ENCODE data around the gene SIM2.

SIM2 gene

DNA sequence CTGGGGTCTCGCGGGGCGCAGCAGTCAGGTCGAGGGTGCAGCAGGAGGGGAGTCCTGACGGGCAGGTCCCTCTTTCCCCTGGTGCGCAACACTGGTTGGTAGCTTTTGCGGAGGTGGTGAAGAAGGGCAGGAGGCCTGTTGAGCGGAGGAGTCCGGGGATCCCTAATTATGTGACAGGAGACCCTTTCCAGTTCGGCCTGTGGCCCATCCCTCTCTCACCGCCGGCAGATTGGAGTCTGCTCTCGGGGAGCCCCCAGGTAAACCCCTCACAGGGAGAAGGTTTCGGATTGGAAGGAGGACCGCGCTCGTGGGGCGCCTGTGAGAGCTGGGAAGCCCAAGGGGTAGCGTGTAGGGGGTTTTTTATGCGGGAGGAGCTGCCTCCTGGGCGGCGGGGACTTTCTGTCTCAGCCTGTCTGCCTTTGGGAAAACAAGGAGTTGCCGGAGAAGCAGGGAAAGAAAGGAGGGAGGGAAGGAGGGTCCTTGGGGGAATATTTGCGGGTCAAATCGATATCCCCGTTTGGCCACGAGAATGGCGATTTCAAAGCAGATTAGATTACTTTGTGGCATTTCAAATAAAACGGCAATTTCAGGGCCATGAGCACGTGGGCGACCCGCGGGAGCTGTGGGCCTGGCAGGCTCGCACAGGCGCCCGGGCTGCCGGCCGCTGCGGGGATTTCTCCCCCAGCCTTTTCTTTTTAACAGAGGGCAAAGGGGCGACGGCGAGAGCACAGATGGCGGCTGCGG, 9.5 kb downstream of the SIM2 start:
- Mint-ChIP-seq H3K4me3 (peak overlapping the region; percentile 21), H3K27me3 (peaks cover 14% of the 10 kb centered on the region), H3K4me1 (peaks cover 8% of the 10 kb centered on the region), H3K9me3 (no peaks in the 10 kb centered on the region), H3K36me3 (no peaks in the 10 kb centered on the region), H3K27ac (no peak overlapping the region)
- ATAC-seq (ENCODE audit: low read depth) (no peak), DNase-seq (ENCODE audit: low spot score in 2 of 2) (no peak)

DNA sequence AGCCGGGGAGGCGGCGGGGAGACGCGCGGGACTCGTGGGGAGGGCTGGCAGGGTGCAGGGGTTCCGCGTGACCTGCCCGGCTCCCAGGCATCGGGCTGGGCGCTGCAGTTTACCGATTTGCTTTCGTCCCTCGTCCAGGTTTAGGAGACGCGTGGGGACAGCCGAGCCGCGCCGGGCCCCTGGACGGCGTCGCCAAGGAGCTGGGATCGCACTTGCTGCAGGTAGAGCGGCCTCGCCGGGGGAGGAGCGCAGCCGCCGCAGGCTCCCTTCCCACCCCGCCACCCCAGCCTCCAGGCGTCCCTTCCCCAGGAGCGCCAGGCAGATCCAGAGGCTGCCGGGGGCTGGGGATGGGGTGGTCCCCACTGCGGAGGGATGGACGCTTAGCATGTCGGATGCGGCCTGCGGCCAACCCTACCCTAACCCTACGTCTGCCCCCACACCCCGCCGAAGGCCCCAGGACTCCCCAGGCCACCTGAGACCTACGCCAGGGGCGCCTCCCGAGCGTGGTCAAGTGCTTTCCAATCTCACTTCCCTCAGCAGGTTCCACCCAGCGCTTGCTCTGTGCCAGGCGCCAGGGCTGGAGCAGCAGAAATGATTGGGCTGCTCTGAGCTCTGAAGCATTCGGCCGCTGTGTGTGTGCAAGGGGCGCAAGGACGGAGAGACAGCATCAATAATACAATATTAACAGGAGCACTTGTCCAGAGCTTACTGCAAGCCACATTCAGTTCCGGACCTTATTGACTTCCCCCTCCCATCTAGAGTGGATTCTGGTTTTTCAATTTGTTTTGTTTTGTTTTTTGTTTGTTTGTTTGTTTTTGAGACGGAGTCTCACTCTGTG, 10.3 kb downstream of the SIM2 start:
- H3K4me3 Mint-ChIP-seq: no peak overlapping the region
- ATAC-seq (ENCODE audit: low read depth): no peak
- no peaks in the 10 kb centered on the region for H3K9me3 Mint-ChIP-seq
- H3K36me3 Mint-ChIP-seq: no peaks in the 10 kb centered on the region
- peaks cover 8% of the 10 kb centered on the region for H3K4me1 Mint-ChIP-seq
- no peak overlapping the region for H3K27ac Mint-ChIP-seq
- no peak for DNase-seq (ENCODE audit: low spot score in 2 of 2)
- peaks cover 13% of the 10 kb centered on the region for H3K27me3 Mint-ChIP-seq

DNA sequence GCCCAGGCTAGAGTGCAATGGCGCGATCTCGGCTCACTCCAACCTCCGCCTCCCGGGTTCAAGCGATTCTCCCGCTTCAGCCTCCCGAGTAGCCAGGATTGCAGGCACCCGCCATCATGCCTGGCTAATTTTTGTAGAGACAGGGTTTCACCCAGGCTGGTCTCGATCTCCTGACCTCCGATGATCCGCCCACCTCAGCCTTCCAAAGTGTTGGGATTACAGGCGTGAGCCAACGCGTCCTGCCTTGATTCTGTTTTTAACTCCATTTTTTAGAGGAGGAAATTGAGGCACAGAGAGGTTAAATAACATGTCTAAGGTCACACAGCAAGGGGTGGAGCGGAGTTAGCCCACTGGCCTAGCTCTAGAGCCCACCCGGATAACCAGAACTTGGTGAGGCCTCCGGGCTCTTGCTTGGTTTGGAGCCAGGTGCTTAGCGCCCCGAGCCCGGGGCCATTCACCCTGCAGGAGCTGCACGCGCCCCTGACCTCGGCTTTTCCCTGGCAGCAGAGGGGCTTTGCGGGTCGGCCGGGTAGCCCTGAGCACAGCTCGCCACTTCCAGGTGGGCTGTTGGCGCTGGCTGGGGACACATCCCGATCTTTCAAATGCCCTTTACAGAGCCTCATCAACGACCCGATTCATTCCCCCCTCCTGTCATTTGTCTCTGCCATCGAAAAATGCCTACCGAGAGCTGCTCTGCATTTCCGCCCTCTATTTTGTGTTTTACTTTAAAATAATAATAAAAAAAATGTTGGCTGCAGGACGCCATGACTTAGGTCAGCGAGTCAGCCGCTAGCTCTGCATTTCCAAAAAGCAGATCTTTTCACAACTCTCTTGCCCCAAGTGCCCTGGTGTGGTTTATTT, 11.2 kb downstream of the SIM2 start:
- no peak overlapping the region for H3K27ac Mint-ChIP-seq
- H3K4me1 Mint-ChIP-seq: peaks cover 8% of the 10 kb centered on the region
- H3K4me3 Mint-ChIP-seq: no peak overlapping the region
- H3K36me3 Mint-ChIP-seq: no peaks in the 10 kb centered on the region
- DNase-seq (ENCODE audit: low spot score in 2 of 2) (no peak), ATAC-seq (ENCODE audit: low read depth) (no peak)
- H3K9me3 Mint-ChIP-seq: no peaks in the 10 kb centered on the region
- H3K27me3 Mint-ChIP-seq: peaks cover 13% of the 10 kb centered on the region

DNA sequence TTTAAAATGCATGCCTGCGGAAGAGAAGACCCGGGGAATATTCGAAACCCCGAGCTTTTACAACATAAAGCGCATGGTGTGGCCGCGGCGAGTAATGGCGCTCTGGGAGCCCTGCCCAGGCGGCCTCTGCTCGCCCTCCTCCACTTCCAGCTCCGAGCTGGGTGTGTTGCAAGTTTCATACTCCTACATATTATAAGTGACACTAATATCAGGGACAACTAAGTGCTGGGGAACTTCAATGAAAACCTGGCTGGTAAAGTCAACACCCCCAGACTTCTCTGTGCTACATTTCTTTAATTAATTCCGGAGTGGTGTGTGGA, 11.8 kb downstream of the SIM2 start:
- Mint-ChIP-seq H3K9me3 (no peaks in the 10 kb centered on the region), H3K27me3 (peaks cover 13% of the 10 kb centered on the region), H3K36me3 (no peaks in the 10 kb centered on the region), H3K4me1 (peaks cover 8% of the 10 kb centered on the region), H3K4me3 (no peak overlapping the region), H3K27ac (no peak overlapping the region)
- DNase-seq (ENCODE audit: low spot score in 2 of 2) (no peak), ATAC-seq (ENCODE audit: low read depth) (no peak)

DNA sequence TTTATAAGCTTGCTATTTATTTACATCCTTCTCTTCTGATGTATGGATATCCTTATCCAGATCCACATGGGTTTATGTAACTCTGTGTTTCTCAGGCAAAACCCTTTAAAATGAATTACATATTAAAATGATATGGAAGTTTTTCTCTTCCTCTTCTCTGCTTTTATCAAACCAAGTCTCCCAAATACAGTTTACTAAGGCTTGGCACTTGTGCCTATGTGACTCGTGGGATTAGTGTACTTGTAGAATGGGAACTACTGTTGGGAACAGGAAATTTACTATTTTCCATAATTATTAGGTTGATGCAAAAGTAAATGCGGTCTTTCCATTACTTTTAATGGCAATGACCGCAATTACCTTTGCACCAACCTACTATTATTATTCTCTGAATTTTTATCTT, 14.8 kb downstream of the SIM2 start:
- Mint-ChIP-seq H3K36me3 (no peaks in the 10 kb centered on the region), H3K27me3 (peaks cover 15% of the 10 kb centered on the region), H3K4me3 (no peak overlapping the region), H3K27ac (no peak overlapping the region), H3K4me1 (no peaks in the 10 kb centered on the region), H3K9me3 (no peaks in the 10 kb centered on the region)
- ATAC-seq (ENCODE audit: low read depth) (no peak), DNase-seq (ENCODE audit: low spot score in 2 of 2) (no peak)

DNA sequence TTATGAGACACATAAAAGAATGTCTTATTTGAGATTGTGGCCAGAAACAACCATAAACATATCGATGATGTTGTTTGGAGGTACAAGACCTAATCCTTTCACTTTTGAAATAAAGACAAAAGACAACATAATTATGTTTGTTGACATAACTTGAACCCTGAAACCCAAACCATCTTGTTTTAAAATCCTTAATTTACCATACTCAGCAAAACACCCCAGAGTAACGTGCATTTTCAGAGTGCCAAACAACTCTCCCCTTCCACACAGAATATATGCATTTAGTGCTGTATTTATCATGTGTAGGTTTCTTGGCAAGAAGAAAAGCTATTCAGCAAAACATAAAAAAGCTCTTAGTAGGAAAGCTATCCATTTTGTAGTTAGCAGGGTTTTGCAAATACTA, 17.5 kb downstream of the SIM2 start:
- Mint-ChIP-seq H3K27ac (no peak overlapping the region), H3K36me3 (no peaks in the 10 kb centered on the region), H3K27me3 (peaks cover 19% of the 10 kb centered on the region), H3K9me3 (no peaks in the 10 kb centered on the region), H3K4me1 (no peaks in the 10 kb centered on the region), H3K4me3 (no peak overlapping the region)
- DNase-seq (ENCODE audit: low spot score in 2 of 2) (no peak), ATAC-seq (ENCODE audit: low read depth) (no peak)

DNA sequence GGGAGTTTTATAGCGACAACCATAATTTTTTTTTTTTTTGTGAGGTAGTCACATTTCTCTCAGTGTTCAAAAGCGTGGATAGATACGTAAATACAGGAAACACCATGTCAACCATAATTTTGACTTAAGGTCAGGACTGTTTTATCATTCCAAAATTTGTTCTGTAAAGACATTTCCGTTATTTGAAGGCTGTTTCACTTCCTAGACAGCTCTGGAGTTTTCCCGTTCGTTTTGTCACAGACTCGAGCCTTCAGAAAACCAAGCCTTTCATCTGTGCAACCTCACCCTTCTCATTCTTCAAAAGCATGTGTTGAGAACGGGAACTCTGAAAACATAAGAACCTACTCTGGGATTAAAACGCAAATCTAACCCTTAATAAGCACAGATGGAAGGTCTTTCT, 17.9 kb downstream of the SIM2 start:
- Mint-ChIP-seq H3K27me3 (peaks cover 19% of the 10 kb centered on the region), H3K4me3 (no peak overlapping the region), H3K4me1 (no peaks in the 10 kb centered on the region), H3K27ac (no peak overlapping the region), H3K9me3 (no peaks in the 10 kb centered on the region), H3K36me3 (no peaks in the 10 kb centered on the region)
- ATAC-seq (ENCODE audit: low read depth): no peak
- no peak for DNase-seq (ENCODE audit: low spot score in 2 of 2)

DNA sequence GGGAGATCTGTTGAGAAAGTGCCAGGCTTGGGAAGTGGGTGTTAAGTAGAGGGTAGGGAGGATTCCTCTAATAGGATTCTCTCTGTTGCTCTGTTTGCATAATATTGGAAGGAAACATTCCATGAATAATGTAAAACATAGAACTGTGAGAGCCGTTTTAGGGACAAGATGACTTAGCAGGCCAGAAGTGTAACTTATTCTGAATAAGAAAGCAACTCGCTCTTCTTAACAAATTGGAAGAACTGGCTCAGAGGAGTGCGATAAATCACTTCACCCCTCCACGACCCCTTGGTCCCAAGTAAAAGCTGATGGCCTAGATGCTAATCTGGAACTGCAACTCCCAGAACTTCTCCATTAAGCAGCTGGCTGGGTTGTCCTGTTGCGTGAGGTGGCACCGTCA, 19.1 kb downstream of the SIM2 start:
- Mint-ChIP-seq H3K4me3 (no peak overlapping the region), H3K4me1 (no peaks in the 10 kb centered on the region), H3K27ac (no peak overlapping the region), H3K27me3 (peaks cover 20% of the 10 kb centered on the region), H3K9me3 (no peaks in the 10 kb centered on the region), H3K36me3 (no peaks in the 10 kb centered on the region)
- no peak for DNase-seq (ENCODE audit: low spot score in 2 of 2)
- ATAC-seq (ENCODE audit: low read depth): no peak

DNA sequence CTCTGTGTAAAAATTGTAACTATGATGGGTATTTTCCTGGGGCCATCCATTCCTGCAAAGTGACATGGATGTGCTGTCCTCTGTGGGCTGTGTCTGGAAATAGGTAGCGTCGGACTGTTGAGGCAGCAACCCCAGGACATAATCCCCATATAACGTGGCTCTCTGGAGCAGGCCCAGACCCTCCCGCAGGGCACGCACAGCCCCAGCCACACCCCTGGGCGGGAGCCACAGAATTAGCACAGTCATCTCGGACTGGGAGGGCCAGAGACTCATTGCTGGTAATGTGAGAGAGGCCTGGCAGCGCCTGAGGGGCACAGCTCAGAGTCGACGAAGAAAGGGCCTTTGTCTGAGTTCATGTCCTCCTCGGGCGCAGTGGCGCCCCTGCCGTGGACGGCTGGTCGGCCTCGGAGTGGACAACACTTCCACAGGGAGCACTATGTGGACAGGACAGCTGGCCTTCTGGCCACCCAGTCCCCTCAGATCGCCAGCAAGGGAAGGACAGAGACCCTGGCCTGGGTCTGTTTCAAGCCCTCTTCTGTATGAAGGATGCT, 20.1 kb downstream of the SIM2 start:
- no peaks in the 10 kb centered on the region for H3K36me3 Mint-ChIP-seq
- H3K4me1 Mint-ChIP-seq: no peaks in the 10 kb centered on the region
- H3K27me3 Mint-ChIP-seq: peaks cover 20% of the 10 kb centered on the region
- H3K27ac Mint-ChIP-seq: no peak overlapping the region
- no peaks in the 10 kb centered on the region for H3K9me3 Mint-ChIP-seq
- no peak overlapping the region for H3K4me3 Mint-ChIP-seq
- DNase-seq (ENCODE audit: low spot score in 2 of 2) (no peak), ATAC-seq (ENCODE audit: low read depth) (no peak)

DNA sequence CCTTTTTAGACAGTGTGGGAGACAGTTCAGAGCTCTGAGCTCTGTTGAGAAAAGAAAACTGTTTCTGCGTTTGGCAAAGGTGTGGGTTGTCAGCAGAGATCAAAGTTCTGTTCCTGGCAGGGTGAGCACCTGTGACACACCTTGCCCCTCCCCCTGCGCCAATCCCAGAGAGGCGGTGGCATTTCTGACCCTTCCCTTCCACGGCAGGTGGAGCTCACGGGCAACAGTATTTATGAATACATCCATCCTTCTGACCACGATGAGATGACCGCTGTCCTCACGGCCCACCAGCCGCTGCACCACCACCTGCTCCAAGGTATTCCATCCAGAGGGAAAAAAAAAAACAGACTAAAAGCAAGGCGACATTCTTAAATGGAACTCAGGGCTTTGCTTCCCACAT, 20.7 kb downstream of the SIM2 start:
- Mint-ChIP-seq H3K4me1 (no peaks in the 10 kb centered on the region), H3K27ac (no peak overlapping the region), H3K27me3 (peaks cover 20% of the 10 kb centered on the region), H3K36me3 (no peaks in the 10 kb centered on the region), H3K4me3 (no peak overlapping the region), H3K9me3 (no peaks in the 10 kb centered on the region)
- DNase-seq (ENCODE audit: low spot score in 2 of 2): no peak
- ATAC-seq (ENCODE audit: low read depth): no peak

DNA sequence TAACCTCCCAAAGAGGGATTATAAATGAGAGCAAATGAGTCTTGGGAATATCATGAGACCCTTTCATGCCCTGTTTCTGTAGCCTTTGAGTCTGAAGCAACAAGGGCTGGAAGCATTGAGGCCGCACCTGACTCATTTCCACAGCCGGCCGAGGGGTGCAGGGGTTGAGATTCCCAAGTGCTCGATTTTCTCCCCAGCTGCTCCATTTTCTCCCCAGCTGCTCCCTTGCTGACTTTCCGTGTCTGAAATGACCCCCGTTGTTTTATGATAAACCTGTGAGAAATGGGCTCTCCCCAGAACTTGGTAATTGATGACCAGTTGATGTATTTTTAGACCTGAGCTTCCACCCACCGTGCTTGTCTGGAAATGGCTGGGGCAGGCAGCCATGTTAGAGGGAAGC, 22.9 kb downstream of the SIM2 start:
- no peaks in the 10 kb centered on the region for H3K36me3 Mint-ChIP-seq
- ATAC-seq (ENCODE audit: low read depth): no peak
- H3K4me1 Mint-ChIP-seq: no peaks in the 10 kb centered on the region
- no peaks in the 10 kb centered on the region for H3K9me3 Mint-ChIP-seq
- no peak for DNase-seq (ENCODE audit: low spot score in 2 of 2)
- H3K27me3 Mint-ChIP-seq: peaks cover 19% of the 10 kb centered on the region
- no peak overlapping the region for H3K4me3 Mint-ChIP-seq
- no peak overlapping the region for H3K27ac Mint-ChIP-seq

DNA sequence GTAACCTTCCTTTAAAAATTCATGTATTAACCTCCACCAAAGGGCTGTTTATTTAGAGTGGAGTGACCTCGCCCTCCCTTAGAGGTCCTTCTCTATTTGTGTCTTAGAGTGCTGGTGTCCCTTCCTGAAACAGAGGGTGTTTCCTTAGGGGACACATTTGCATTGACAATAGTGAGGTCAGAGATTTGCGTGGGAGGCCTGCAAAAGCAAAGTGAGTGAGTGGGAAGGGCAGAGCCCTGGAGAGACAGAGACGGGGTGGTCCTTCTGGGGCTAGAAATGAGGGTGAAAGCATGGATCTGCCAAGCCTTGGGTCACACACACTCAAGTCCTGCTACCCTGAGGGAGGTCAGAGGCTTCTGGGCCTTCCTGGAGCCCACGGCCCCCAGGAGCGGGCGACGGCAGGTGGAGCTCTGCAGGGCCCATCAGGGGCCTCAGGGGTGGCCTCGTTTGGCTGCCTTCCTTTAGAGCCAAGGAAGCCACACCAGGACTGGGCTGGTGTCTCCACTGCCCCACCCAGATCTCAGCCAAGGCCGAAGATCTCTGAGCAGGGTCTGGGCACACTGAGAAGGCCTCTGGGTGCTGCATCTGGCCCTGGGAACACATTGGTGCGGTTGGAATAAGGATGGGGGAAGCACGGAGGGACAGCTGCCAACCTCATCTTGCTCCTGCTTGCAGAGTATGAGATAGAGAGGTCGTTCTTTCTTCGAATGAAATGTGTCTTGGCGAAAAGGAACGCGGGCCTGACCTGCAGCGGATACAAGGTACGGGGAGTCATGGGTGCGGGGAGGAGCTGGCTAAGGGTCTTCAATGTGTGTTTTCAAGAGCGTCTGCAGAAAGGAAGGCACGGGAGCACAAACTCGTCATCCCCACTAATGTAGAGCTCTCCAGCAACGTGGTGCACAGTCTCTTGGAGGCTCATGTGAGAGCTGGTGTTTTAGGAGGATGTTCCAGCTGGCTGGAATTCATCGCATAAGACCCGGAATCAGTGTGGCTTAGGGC, 23.8 kb downstream of the SIM2 start:
- Mint-ChIP-seq H3K9me3 (no peaks in the 10 kb centered on the region), H3K27ac (no peak overlapping the region), H3K4me1 (no peaks in the 10 kb centered on the region), H3K36me3 (no peaks in the 10 kb centered on the region), H3K27me3 (peaks cover 19% of the 10 kb centered on the region), H3K4me3 (no peak overlapping the region)
- DNase-seq (ENCODE audit: low spot score in 2 of 2) (no peak), ATAC-seq (ENCODE audit: low read depth) (no peak)

DNA sequence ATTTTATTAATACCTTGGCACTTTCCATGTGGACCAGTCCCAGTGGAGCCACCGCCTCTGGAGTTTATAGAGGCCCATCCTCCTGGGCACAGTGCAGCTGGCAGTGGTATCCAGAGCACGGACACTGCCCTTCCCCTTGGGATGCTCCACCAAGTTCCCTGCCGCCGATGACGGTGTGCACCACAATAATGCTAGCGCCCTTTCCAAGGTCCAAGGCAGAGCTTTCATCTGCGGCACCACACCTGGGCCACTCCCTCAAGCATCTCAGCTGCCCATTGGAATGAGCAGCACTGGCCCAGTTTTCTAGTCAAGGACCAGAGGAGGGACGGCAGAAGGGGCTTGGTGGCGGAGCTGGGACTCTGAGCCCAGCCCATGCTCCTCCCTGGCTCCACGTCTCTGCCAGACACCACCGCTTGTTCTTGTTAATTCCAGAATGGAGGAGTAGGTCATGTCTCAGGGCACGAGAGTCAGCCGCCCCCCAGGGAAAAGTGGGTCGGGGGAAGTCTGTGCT, 24.5 kb downstream of the SIM2 start:
- no peaks in the 10 kb centered on the region for H3K36me3 Mint-ChIP-seq
- no peaks in the 10 kb centered on the region for H3K9me3 Mint-ChIP-seq
- H3K27me3 Mint-ChIP-seq: peaks cover 18% of the 10 kb centered on the region
- H3K4me3 Mint-ChIP-seq: no peak overlapping the region
- H3K4me1 Mint-ChIP-seq: no peaks in the 10 kb centered on the region
- DNase-seq (ENCODE audit: low spot score in 2 of 2) (no peak), ATAC-seq (ENCODE audit: low read depth) (no peak)
- no peak overlapping the region for H3K27ac Mint-ChIP-seq

Data from memory B cell (primary cell).